SK-N-SH treated with all-trans-retinoic acid at 6 μM for 48 hours (cell line): ENCODE results near the gene PSAPL1.

Experiments
- ATAC-seq: fragments of 200-7000 bp; cut with Tn5 transposase; 3 replicates; pipeline ENCODE4 v1.9.1; 2020; ENCODE audit warnings: mild to moderate bottlenecking, moderate library complexity
- ARNTL ChIP-seq: fragments of 450-650 bp; formaldehyde crosslinking; IDR thresholded peaks from 2 replicates; pipeline ENCODE4 v1.5.0; 2020; ENCODE audit warnings: low read depth, mild to moderate bottlenecking, moderate library complexity, borderline replicate concordance
- CREB5 ChIP-seq: fragments of 250-450 bp; sonication (Bioruptor Pico); IDR thresholded peaks from 2 replicates; pipeline ENCODE4 v1.5.1; 2020; ENCODE audit warnings: low read depth, mild to moderate bottlenecking, moderate library complexity
- CSDC2 ChIP-seq: fragments of 250-450 bp; sonication (Bioruptor Pico); IDR thresholded peaks from 2 replicates; pipeline ENCODE4 v1.5.0; 2020; ENCODE audit warnings: mild to moderate bottlenecking, moderate library complexity
- CSRNP3 ChIP-seq: fragments of 250-450 bp; sonication (Bioruptor Pico); IDR thresholded peaks from 2 replicates; pipeline ENCODE4 v1.5.1; 2021; ENCODE audit warnings: mild to moderate bottlenecking, moderate library complexity
- ISL1 ChIP-seq: fragments of 250-450 bp; sonication (Bioruptor Pico); IDR thresholded peaks from 2 replicates; pipeline ENCODE4 v2.1.2; 2022; ENCODE audit warnings: mild to moderate bottlenecking, moderate library complexity
- OSR1 ChIP-seq: fragments of 250-450 bp; sonication (Bioruptor Pico); IDR thresholded peaks from 2 replicates; pipeline ENCODE4 v1.8.0; 2022; ENCODE audit warnings: moderate library complexity, mild to moderate bottlenecking, inconsistent platforms
- POU6F1 ChIP-seq: fragments of 250-450 bp; sonication (Bioruptor Pico); IDR thresholded peaks from 2 replicates; pipeline ENCODE4 v1.8.0; 2021; ENCODE audit warnings: low read depth, mild to moderate bottlenecking, moderate library complexity, borderline replicate concordance
- PPARA ChIP-seq: fragments of 250-450 bp; sonication (Bioruptor Pico); IDR thresholded peaks from 2 replicates; pipeline ENCODE4 v1.5.0; 2020; ENCODE audit warnings: mild to moderate bottlenecking, borderline replicate concordance
- SNAI2 ChIP-seq: fragments of 250-450 bp; sonication (Bioruptor Pico); IDR thresholded peaks from 2 replicates; pipeline ENCODE4 v1.5.0; 2020; ENCODE audit warnings: mild to moderate bottlenecking, moderate library complexity
- TCF4 ChIP-seq: fragments of 250-450 bp; sonication (Bioruptor Pico); IDR thresholded peaks from 2 replicates; pipeline ENCODE4 v1.8.0; 2021; ENCODE audit warnings: mild to moderate bottlenecking, moderate library complexity, borderline replicate concordance
- TOX ChIP-seq: fragments of 250-450 bp; sonication (Bioruptor Pico); IDR thresholded peaks from 2 replicates; pipeline ENCODE4 v1.8.0; 2021; ENCODE audit warnings: mild to moderate bottlenecking, moderate library complexity, borderline replicate concordance
- ZFP3 ChIP-seq: fragments of 250-450 bp; sonication (Bioruptor Pico); IDR thresholded peaks from 2 replicates; pipeline ENCODE4 v1.5.0; 2020; ENCODE audit warnings: mild to moderate bottlenecking, moderate library complexity
- ZFP30 ChIP-seq: fragments of 450-650 bp; formaldehyde crosslinking; IDR thresholded peaks from 2 replicates; pipeline ENCODE4 v1.5.0; 2022; ENCODE audit warnings: mild to moderate bottlenecking, moderate library complexity
- ZNF565 ChIP-seq: fragments of 450-650 bp; formaldehyde crosslinking; conservative IDR thresholded peaks from 2 replicates; pipeline ENCODE4 v1.5.0; 2020; ENCODE audit warnings: low read depth, mild to moderate bottlenecking, moderate library complexity
- ZNF70 ChIP-seq: fragments of 450-650 bp; formaldehyde crosslinking; IDR thresholded peaks from 2 replicates; pipeline ENCODE4 v1.5.0; 2020; ENCODE audit warnings: mild to moderate bottlenecking, moderate library complexity
- ZNF8 ChIP-seq: fragments of 450-650 bp; formaldehyde crosslinking; IDR thresholded peaks from 2 replicates; pipeline ENCODE4 v1.5.0; 2020; ENCODE audit warnings: mild to moderate bottlenecking, moderate library complexity
- TF ChIP-seq, protein P1 (sequence below): fragments of 250-450 bp; sonication (Bioruptor Pico); IDR thresholded peaks from 2 replicates; pipeline ENCODE4 v1.5.0; 2020; ENCODE audit warnings: mild to moderate bottlenecking, moderate library complexity
- TF ChIP-seq, protein P2 (sequence below): fragments of 250-450 bp; sonication (Bioruptor Pico); IDR thresholded peaks from 2 replicates; pipeline ENCODE4 v1.8.0; 2020; ENCODE audit warnings: mild to moderate bottlenecking, moderate library complexity, borderline replicate concordance

Gene PSAPL1

DNA sequence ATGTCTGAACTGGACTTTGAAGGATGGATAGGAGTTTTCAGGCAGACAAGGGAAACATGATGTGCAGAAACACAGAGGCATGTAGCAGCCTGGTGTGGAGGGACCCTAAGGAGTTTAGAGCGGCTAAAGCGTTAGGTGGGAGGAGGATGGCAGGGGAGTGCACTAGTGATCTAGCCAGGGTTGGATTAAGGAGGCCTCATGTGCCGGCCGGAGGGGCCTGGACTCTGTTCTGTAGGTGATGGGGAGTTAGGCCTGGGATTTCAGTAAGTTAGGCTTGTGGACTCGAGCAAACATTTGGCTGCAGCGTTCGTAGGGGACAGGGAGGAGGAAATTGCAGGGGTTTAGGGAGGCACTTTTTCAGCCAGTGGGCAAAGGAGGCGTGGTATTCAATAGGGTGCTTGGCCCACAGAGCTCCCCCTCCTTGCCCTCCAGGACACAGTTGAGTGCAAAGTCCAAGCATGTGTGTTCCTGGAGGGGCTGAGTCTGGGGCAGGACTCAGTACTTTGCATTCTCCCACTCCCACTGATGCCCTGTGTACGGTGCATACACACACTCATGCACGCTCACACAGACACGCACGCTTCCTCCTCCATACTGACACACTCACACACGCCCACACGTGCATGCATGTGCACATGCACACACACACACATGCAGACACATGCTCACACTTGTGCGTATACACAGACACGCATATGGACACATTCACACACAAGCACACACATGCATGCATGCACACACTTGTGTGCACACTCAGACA lies 18.6 kb downstream of the PSAPL1 start:
- TF ChIP-seq ZFP30 (no peak), CSRNP3 (no peak), ARNTL (CRISPR knock-in tag) (no peak), TOX (CRISPR knock-in tag) (no peak), OSR1 (CRISPR knock-in tag) (no peak), TCF4 (CRISPR knock-in tag) (no peak), ZNF565 (no peak), ZNF70 (CRISPR knock-in tag) (no peak), ISL1 (CRISPR knock-in tag) (no peak), CREB5 (CRISPR knock-in tag) (no peak), ZNF8 (CRISPR knock-in tag) (no peak), SNAI2 (no peak), PPARA (CRISPR knock-in tag) (no peak), CSDC2 (CRISPR knock-in tag) (no peak), POU6F1 (no peak), ZFP3 (CRISPR knock-in tag) (no peak)
- TF ChIP-seq, protein P1, sequence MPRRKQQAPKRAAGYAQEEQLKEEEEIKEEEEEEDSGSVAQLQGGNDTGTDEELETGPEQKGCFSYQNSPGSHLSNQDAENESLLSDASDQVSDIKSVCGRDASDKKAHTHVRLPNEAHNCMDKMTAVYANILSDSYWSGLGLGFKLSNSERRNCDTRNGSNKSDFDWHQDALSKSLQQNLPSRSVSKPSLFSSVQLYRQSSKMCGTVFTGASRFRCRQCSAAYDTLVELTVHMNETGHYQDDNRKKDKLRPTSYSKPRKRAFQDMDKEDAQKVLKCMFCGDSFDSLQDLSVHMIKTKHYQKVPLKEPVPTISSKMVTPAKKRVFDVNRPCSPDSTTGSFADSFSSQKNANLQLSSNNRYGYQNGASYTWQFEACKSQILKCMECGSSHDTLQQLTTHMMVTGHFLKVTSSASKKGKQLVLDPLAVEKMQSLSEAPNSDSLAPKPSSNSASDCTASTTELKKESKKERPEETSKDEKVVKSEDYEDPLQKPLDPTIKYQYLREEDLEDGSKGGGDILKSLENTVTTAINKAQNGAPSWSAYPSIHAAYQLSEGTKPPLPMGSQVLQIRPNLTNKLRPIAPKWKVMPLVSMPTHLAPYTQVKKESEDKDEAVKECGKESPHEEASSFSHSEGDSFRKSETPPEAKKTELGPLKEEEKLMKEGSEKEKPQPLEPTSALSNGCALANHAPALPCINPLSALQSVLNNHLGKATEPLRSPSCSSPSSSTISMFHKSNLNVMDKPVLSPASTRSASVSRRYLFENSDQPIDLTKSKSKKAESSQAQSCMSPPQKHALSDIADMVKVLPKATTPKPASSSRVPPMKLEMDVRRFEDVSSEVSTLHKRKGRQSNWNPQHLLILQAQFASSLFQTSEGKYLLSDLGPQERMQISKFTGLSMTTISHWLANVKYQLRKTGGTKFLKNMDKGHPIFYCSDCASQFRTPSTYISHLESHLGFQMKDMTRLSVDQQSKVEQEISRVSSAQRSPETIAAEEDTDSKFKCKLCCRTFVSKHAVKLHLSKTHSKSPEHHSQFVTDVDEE (CRISPR knock-in tag), result no peak
- TF ChIP-seq, protein P2, sequence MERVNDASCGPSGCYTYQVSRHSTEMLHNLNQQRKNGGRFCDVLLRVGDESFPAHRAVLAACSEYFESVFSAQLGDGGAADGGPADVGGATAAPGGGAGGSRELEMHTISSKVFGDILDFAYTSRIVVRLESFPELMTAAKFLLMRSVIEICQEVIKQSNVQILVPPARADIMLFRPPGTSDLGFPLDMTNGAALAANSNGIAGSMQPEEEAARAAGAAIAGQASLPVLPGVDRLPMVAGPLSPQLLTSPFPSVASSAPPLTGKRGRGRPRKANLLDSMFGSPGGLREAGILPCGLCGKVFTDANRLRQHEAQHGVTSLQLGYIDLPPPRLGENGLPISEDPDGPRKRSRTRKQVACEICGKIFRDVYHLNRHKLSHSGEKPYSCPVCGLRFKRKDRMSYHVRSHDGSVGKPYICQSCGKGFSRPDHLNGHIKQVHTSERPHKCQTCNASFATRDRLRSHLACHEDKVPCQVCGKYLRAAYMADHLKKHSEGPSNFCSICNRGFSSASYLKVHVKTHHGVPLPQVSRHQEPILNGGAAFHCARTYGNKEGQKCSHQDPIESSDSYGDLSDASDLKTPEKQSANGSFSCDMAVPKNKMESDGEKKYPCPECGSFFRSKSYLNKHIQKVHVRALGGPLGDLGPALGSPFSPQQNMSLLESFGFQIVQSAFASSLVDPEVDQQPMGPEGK (CRISPR knock-in tag), result no peak
- no peak for ATAC-seq

GRCh38 chr4:7414736-7415510 lies 19.8 kb downstream of the PSAPL1 start:
- no peak for ATAC-seq
- TF ChIP-seq ZNF70 (CRISPR knock-in tag), result no peak
- TF ChIP-seq, protein P2 (CRISPR knock-in tag), result no peak
- TF ChIP-seq, all 23 proteins: peak for 0
